Measurements from ENCODE around the gene TBL2. TPM values are rescaled to one million over a fixed set of nuclear protein-coding genes. Genes with fewer than 3 reads are reported as not detected.
A peak's percentile ranks its signal among the peaks of the same experiment; 100 is the strongest.

Gene TBL2
- total and polyA plus RNA-seq, 10 donors = 8.1 to 31.2 (median 24.9) TPM

- 29 to 53% (median 32%) methylated on average over 7 of the region's 7 CpGs for WGBS, 5 donors
- no peak for TF ChIP-seq CTCF (IDR thresholded peaks at IDR 0.05 in 8 of 11, conservative IDR thresholded peaks at IDR 0.05 in 3 of 11)
- TF ChIP-seq POLR2A (IDR thresholded peaks at IDR 0.05) = no peak
- no peak for TF ChIP-seq POLR2AphosphoS5 (IDR thresholded peaks at IDR 0.05)
- intact Hi-C loops (cut with DNase I; ENCODE audit: low total_unique reads) = no loop called here
These were observed 12.6 kb downstream of the TBL2 start for GRCh38 chr7:73565675-73566340.

GRCh38 chr7:73560109-73560835 is 18.1 kb downstream of the TBL2 start:
- WGBS, 5 donors = 67 to 78% (median 67%) methylated on average over 11 of the region's 11 CpGs
- intact Hi-C loops (cut with DNase I; ENCODE audit: low total_unique reads) = no loop called here
- no peak overlapping the region for H3K4me3 ChIP-seq
- H3K36me3 ChIP-seq = no peaks in the 10 kb centered on the region
- H3K27me3 ChIP-seq (replicated peaks in 1 of 7) = no peaks in the 10 kb centered on the region
- no peak overlapping the region for H3K27ac ChIP-seq
- TF ChIP-seq CTCF (IDR thresholded peaks at IDR 0.05 in 8 of 11, conservative IDR thresholded peaks at IDR 0.05 in 3 of 11) (no peak), POLR2A (IDR thresholded peaks at IDR 0.05) (no peak), POLR2AphosphoS5 (IDR thresholded peaks at IDR 0.05) (no peak)
- no peaks in the 10 kb centered on the region for H3K9me3 ChIP-seq
- no peak for DNase-seq
- H3K4me1 ChIP-seq = peaks cover 11 to 25% (median 18%) of the 10 kb centered on the region in 6 donors

More at GRCh38 chr7:73565675-73566340, 12.6 kb downstream of the TBL2 start:
- H3K27me3 ChIP-seq (replicated peaks in 1 of 7) = no peaks in the 10 kb centered on the region
- peak overlapping the region in 7 of 8 donors; percentile 27 to 67 (median 32) for H3K4me3 ChIP-seq
- peak overlapping the region in 6 of 8 donors; percentile 5 to 75 (median 58) for H3K27ac ChIP-seq
- peaks cover 0 to 15% (median 9%) of the 10 kb centered on the region in 6 donors for H3K4me1 ChIP-seq
- no peak for DNase-seq
- peaks cover 5 to 23% (median 18%) of the 10 kb centered on the region in 6 donors for H3K36me3 ChIP-seq
- H3K9me3 ChIP-seq = no peaks in the 10 kb centered on the region

GRCh38 chr7:73557397-73558257 is 20.8 kb downstream of the TBL2 start, which contains the start of gene BCL7B:
Gene BCL7B, minus strand, starts transcription at chr7:73557690. Its CDS starts 112 bp downstream, at chr7:73557578.
- Histone ChIP-seq H3K27me3 (replicated peaks in 1 of 7) (no peaks in the 10 kb centered on the region), H3K27ac (peak within 1 kb of the TSS; percentile 90 to 100 (median 99)), H3K4me1 (peaks cover 11 to 50% (median 31%) of the 10 kb centered on the region in 6 donors), H3K9me3 (no peaks in the 10 kb centered on the region), H3K4me3 (peak within 1 kb of the TSS; percentile 35 to 77 (median 68)), H3K36me3 (peaks cover 0 to 25% (median 14%) of the 10 kb centered on the region in 6 donors)
- DNase-seq = peak; percentile 94
- intact Hi-C loops (cut with DNase I; ENCODE audit: low total_unique reads) = no loop called here
- peak; percentile 83 to 84 (median 84) for TF ChIP-seq POLR2AphosphoS5 (IDR thresholded peaks at IDR 0.05)
- peak in 1 of 11 experiments; percentile 7 for TF ChIP-seq CTCF (IDR thresholded peaks at IDR 0.05 in 8 of 11, conservative IDR thresholded peaks at IDR 0.05 in 3 of 11)
- peak; percentile 5 to 13 (median 12) for TF ChIP-seq POLR2A (IDR thresholded peaks at IDR 0.05)
- 4 to 13% (median 7%) methylated on average over 28 to 83 of the region's 83 CpGs for WGBS, 5 donors

Data from spleen (tissue), 11 donors.